ENCODE results near the gene CHRNA3.
"Not testable (repeated sequence)": the region's sequence is repeated elsewhere in the genome, so short reads cannot be mapped to it uniquely, and the experiment has no call there.

CHRNA3 gene

GRCh38 chr15:78564743-78565096 lies 56.1 kb downstream of the CHRNA3 start:
- no peak for DNase-seq (ENCODE audit: low read depth in 1 of 2, low spot score in 1 of 2)

- DNase-seq (ENCODE audit: low read depth in 1 of 2, low spot score in 1 of 2) = no peak
These were observed 57.7 kb downstream of the CHRNA3 start for GRCh38 chr15:78563092-78563491.

GRCh38 chr15:78561490-78561889 lies 59.3 kb downstream of the CHRNA3 start:
- no peak for DNase-seq (ENCODE audit: low read depth in 1 of 2, low spot score in 1 of 2)

- not testable (repeated sequence) for DNase-seq (ENCODE audit: low read depth in 1 of 2, low spot score in 1 of 2)
These were observed 60.6 kb downstream of the CHRNA3 start for GRCh38 chr15:78560201-78560600.

- no peak for DNase-seq (ENCODE audit: low read depth in 1 of 2, low spot score in 1 of 2)
These were observed 68.2 kb downstream of the CHRNA3 start for GRCh38 chr15:78552597-78552996.

GRCh38 chr15:78551902-78552301 lies 68.9 kb downstream of the CHRNA3 start:
- no peak for DNase-seq (ENCODE audit: low read depth in 1 of 2, low spot score in 1 of 2)

GRCh38 chr15:78550815-78551214 lies 70.0 kb downstream of the CHRNA3 start:
- no peak for DNase-seq (ENCODE audit: low read depth in 1 of 2, low spot score in 1 of 2)

GRCh38 chr15:78550194-78550593 lies 70.6 kb downstream of the CHRNA3 start:
- DNase-seq (ENCODE audit: low read depth in 1 of 2, low spot score in 1 of 2) = no peak
